ENCODE measurements around the gene HEATR5A.
"Not testable (repeated sequence)": the region's sequence is repeated elsewhere in the genome, so short reads cannot be mapped to it uniquely, and the experiment has no call there.

Gene HEATR5A

GRCh38 chr14:31278883-31279282 lies 141.5 kb downstream of the HEATR5A start:
- no peak for DNase-seq

GRCh38 chr14:31277085-31277484 lies 143.3 kb downstream of the HEATR5A start:
- no peak for DNase-seq

GRCh38 chr14:31276417-31276816 lies 143.9 kb downstream of the HEATR5A start:
- DNase-seq, result not testable (repeated sequence)

GRCh38 chr14:31275731-31276130 lies 144.6 kb downstream of the HEATR5A start:
- DNase-seq, result no peak

- no peak for DNase-seq
Observed at GRCh38 chr14:31271648-31272047, 148.7 kb downstream of the HEATR5A start.

- DNase-seq, result no peak
Observed at GRCh38 chr14:31270196-31270772, 150.1 kb downstream of the HEATR5A start.

- DNase-seq, result no peak
Observed at GRCh38 chr14:31269634-31270195, 150.6 kb downstream of the HEATR5A start.

GRCh38 chr14:31268216-31268615 lies 152.1 kb downstream of the HEATR5A start:
- DNase-seq, result no peak

GRCh38 chr14:31266437-31267331 lies 153.7 kb downstream of the HEATR5A start:
- no peak for DNase-seq

- no peak for DNase-seq
Observed at GRCh38 chr14:31265701-31266398, 154.5 kb downstream of the HEATR5A start.

GRCh38 chr14:31263485-31264133 lies 156.7 kb downstream of the HEATR5A start:
- DNase-seq, result no peak

GRCh38 chr14:31261859-31262731 lies 158.3 kb downstream of the HEATR5A start:
- peak; percentile 17 for DNase-seq

- DNase-seq, result no peak
Observed at GRCh38 chr14:31261523-31261858, 158.9 kb downstream of the HEATR5A start.

- not testable (repeated sequence) for DNase-seq
Observed at GRCh38 chr14:31259040-31259435, 161.3 kb downstream of the HEATR5A start.

GRCh38 chr14:31258427-31259039 lies 161.8 kb downstream of the HEATR5A start:
- no peak for DNase-seq

- DNase-seq, result not testable (repeated sequence)
Observed at GRCh38 chr14:31257554-31258426, 162.6 kb downstream of the HEATR5A start.

- DNase-seq, result no peak
Observed at GRCh38 chr14:31257244-31257553, 163.2 kb downstream of the HEATR5A start.

GRCh38 chr14:31256534-31257243 lies 163.7 kb downstream of the HEATR5A start:
- no peak for DNase-seq

GRCh38 chr14:31255918-31256317 lies 164.4 kb downstream of the HEATR5A start:
- not testable (repeated sequence) for DNase-seq

GRCh38 chr14:31255286-31255685 lies 165.1 kb downstream of the HEATR5A start:
- no peak for DNase-seq

Measured in NCI-H1436 (cell line).